ENCODE results near the gene TRA2A. TPM values are rescaled to one million over a fixed set of nuclear protein-coding genes. Genes with fewer than 3 reads are reported as not detected.

The TRA2A gene
- total and polyA plus RNA-seq, 2 of the 13 experiments (the other 11 are each of a cell fraction or from before 2014, with no cell fraction given) = 39.1 to 41.6 TPM

DNA sequence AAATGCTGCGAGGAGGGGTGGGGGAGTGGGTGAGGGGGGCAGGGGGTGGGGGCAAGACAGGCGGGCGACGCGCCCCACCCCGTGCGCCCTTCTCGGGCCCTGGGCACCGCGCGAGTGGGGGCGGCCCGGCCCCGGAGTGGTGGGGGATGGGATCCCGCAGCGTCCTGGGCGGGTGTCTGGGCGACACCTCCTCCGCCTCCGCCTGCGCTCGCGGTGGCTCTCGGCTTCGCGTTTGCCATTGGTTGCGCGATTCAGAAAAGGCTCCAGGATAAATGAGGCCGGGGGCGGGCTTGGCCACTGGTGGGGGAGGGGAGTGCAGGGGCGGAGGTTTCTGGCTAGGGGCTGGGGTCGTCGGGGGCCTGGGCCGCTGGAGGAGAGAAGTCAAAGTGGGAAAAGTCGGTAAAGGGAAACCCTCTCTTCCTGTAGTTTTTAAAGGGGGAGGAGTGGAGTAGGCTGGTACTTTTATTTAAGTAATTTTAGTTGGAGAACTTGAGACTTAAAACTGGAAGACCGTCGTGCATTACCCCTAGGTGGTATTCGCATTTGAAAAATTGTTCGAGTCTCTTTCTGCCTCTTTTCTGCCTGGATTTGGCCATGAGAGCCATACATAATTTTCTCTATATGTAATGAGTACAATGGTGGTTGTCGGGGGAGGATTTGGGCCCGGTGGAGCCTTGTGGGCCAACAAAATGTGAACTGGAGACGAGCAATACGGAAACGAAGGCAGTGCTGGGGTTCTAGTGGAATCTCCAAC lies 60.5 kb downstream of the TRA2A start (continued):
- TF ChIP-seq ZFYVE20 (CRISPR knock-in tag; IDR thresholded peaks at IDR 0.05; ENCODE audit: borderline replicate concordance, low read depth) (no peak), KAT7 (CRISPR knock-in tag; IDR thresholded peaks at IDR 0.05; ENCODE audit: borderline replicate concordance) (0 out of 2 replicates have a peak, but pooled peaks have one; percentile 23), SAFB2 (CRISPR knock-in tag; IDR thresholded peaks at IDR 0.05; ENCODE audit: borderline replicate concordance, low read depth) (no peak), KMT2A (CRISPR knock-in tag; IDR thresholded peaks at IDR 0.05) (peak; percentile 65), ZNF703 (CRISPR knock-in tag; IDR thresholded peaks at IDR 0.05; ENCODE audit: borderline replicate concordance) (no peak), FOXA3 (CRISPR knock-in tag; IDR thresholded peaks at IDR 0.05) (0 out of 2 replicates have a peak, but pooled peaks have one; percentile 11), POLR2AphosphoS2 (IDR thresholded peaks at IDR 0.05; ENCODE audit: low read depth, low read length) (no peak), FOXO1 (CRISPR knock-in tag; IDR thresholded peaks at IDR 0.05) (no peak), ZNF44 (CRISPR knock-in tag; IDR thresholded peaks at IDR 0.05) (no peak), GATAD2A (CRISPR knock-in tag; IDR thresholded peaks at IDR 0.05) (peak; percentile 19; the same call in 1 of the 2 replicates), ZNF598 (CRISPR knock-in tag; IDR thresholded peaks at IDR 0.05; ENCODE audit: borderline replicate concordance) (no peak), NR2F6 (IDR thresholded peaks at IDR 0.05) (no peak), NR2F6 (CRISPR knock-in tag; IDR thresholded peaks at IDR 0.05) (peak; percentile 38; the same call in 1 of the 2 replicates), MAZ (IDR thresholded peaks at IDR 0.05; ENCODE audit: borderline replicate concordance, low read depth, low read length) (peak; percentile 59; the same call in 1 of the 2 replicates), MAZ (CRISPR knock-in tag; IDR thresholded peaks at IDR 0.05; ENCODE audit: low read depth) (peak; percentile 53; the same call in 1 of the 2 replicates), HES4 (CRISPR knock-in tag; IDR thresholded peaks at IDR 0.05; ENCODE audit: borderline replicate concordance) (no peak), EEA1 (CRISPR knock-in tag; IDR thresholded peaks at IDR 0.05; ENCODE audit: borderline replicate concordance) (no peak), RCOR2 (CRISPR knock-in tag; IDR thresholded peaks at IDR 0.05) (no peak), ZNF510 (CRISPR knock-in tag; IDR thresholded peaks at IDR 0.05; ENCODE audit: low read depth) (no peak), EED (CRISPR knock-in tag; IDR thresholded peaks at IDR 0.05) (no peak)
- TF ChIP-seq, protein P1, sequence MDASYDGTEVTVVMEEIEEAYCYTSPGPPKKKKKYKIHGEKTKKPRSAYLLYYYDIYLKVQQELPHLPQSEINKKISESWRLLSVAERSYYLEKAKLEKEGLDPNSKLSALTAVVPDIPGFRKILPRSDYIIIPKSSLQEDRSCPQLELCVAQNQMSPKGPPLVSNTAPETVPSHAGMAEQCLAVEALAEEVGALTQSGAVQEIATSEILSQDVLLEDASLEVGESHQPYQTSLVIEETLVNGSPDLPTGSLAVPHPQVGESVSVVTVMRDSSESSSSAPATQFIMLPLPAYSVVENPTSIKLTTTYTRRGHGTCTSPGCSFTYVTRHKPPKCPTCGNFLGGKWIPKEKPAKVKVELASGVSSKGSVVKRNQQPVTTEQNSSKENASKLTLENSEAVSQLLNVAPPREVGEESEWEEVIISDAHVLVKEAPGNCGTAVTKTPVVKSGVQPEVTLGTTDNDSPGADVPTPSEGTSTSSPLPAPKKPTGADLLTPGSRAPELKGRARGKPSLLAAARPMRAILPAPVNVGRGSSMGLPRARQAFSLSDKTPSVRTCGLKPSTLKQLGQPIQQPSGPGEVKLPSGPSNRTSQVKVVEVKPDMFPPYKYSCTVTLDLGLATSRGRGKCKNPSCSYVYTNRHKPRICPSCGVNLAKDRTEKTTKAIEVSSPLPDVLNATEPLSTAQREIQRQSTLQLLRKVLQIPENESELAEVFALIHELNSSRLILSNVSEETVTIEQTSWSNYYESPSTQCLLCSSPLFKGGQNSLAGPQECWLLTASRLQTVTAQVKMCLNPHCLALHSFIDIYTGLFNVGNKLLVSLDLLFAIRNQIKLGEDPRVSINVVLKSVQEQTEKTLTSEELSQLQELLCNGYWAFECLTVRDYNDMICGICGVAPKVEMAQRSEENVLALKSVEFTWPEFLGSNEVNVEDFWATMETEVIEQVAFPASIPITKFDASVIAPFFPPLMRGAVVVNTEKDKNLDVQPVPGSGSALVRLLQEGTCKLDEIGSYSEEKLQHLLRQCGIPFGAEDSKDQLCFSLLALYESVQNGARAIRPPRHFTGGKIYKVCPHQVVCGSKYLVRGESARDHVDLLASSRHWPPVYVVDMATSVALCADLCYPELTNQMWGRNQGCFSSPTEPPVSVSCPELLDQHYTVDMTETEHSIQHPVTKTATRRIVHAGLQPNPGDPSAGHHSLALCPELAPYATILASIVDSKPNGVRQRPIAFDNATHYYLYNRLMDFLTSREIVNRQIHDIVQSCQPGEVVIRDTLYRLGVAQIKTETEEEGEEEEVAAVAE (CRISPR knock-in tag; IDR thresholded peaks at IDR 0.05; ENCODE audit: borderline replicate concordance) = no peak
- TF ChIP-seq, protein P2, sequence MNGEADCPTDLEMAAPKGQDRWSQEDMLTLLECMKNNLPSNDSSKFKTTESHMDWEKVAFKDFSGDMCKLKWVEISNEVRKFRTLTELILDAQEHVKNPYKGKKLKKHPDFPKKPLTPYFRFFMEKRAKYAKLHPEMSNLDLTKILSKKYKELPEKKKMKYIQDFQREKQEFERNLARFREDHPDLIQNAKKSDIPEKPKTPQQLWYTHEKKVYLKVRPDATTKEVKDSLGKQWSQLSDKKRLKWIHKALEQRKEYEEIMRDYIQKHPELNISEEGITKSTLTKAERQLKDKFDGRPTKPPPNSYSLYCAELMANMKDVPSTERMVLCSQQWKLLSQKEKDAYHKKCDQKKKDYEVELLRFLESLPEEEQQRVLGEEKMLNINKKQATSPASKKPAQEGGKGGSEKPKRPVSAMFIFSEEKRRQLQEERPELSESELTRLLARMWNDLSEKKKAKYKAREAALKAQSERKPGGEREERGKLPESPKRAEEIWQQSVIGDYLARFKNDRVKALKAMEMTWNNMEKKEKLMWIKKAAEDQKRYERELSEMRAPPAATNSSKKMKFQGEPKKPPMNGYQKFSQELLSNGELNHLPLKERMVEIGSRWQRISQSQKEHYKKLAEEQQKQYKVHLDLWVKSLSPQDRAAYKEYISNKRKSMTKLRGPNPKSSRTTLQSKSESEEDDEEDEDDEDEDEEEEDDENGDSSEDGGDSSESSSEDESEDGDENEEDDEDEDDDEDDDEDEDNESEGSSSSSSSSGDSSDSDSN (CRISPR knock-in tag; IDR thresholded peaks at IDR 0.05) = peak; percentile 64
- TF ChIP-seq, protein P3, sequence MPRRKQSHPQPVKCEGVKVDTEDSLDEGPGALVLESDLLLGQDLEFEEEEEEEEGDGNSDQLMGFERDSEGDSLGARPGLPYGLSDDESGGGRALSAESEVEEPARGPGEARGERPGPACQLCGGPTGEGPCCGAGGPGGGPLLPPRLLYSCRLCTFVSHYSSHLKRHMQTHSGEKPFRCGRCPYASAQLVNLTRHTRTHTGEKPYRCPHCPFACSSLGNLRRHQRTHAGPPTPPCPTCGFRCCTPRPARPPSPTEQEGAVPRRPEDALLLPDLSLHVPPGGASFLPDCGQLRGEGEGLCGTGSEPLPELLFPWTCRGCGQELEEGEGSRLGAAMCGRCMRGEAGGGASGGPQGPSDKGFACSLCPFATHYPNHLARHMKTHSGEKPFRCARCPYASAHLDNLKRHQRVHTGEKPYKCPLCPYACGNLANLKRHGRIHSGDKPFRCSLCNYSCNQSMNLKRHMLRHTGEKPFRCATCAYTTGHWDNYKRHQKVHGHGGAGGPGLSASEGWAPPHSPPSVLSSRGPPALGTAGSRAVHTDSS (CRISPR knock-in tag; conservative IDR thresholded peaks at IDR 0.05) = no peak

Measured in HepG2 (cell line).